Bronchial epithelial cell (primary cell): Measurements from ENCODE around the gene NTM. TPM values are rescaled to one million over a fixed set of nuclear protein-coding genes. Genes with fewer than 3 reads are reported as not detected.

ENCODE experiments used
- DNase-seq: peaks from one replicate; pipeline ENCODE4 v3.0.0-alpha.2; 2010; ENCODE audit warnings: low read depth
- FAIRE-seq: peaks from 2 replicates; lab custom pipeline; 2011; peaks lifted over from hg19 to GRCh38; lab: Jason Lieb, UNC
- H3K27me3 ChIP-seq: 2 replicates; pipeline ENCODE4 v1.5.1; 2011; ENCODE audit warnings: low read length; ENCODE audit not compliant: control insufficient read depth, insufficient read depth
- H3K36me3 ChIP-seq: 2 replicates; pipeline ENCODE4 v1.5.1; 2011; ENCODE audit warnings: low read length; ENCODE audit not compliant: control insufficient read depth, insufficient read depth
- H3K4me3 ChIP-seq: 2 replicates; pipeline ENCODE4 v1.5.1; 2011; ENCODE audit warnings: mild to moderate bottlenecking, low read depth, low read length, control low read depth
- total RNA-seq: library from RNA; depleted of rRNA; stranded (reverse); fragments of >200 nt; gene quantifications from 2 replicates; pipeline ENCODE4 v1.2.1, GENCODE V29; 2014
- TF ChIP-seq, protein P1 (sequence below): IDR thresholded peaks from 2 replicates; pipeline ENCODE4 v1.5.1; 2011; ENCODE audit warnings: mild to moderate bottlenecking, moderate library complexity, low read length, control low read depth, inconsistent platforms; ENCODE audit not compliant: insufficient read depth, severe bottlenecking

The NTM gene
- total RNA-seq, 1 donor from 2014 or later: 4.2 TPM

DNA sequence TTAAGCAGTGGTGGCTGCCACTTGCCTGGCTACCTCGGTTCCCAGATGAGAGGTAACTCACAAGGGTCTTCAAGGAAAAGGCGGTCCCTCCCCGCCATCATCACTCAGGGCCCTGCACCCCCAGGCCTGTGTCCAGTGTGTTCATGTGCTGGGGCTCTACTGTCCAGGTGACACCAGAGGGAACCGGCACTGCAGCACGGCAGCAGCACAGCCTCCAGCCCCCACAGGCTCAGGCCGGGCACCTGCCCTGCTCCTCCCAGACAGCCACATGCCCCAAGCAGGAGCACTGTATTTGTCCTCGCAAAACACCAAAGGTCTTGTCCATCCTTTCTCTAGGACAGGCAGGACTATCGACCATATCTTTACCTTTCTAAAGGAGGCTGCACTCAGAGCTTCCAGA lies 982.1 kb downstream of the NTM start:
- H3K36me3 ChIP-seq: no peaks in the 10 kb centered on the region
- DNase-seq (no peak), FAIRE-seq (no peak)
- TF ChIP-seq, protein P1, sequence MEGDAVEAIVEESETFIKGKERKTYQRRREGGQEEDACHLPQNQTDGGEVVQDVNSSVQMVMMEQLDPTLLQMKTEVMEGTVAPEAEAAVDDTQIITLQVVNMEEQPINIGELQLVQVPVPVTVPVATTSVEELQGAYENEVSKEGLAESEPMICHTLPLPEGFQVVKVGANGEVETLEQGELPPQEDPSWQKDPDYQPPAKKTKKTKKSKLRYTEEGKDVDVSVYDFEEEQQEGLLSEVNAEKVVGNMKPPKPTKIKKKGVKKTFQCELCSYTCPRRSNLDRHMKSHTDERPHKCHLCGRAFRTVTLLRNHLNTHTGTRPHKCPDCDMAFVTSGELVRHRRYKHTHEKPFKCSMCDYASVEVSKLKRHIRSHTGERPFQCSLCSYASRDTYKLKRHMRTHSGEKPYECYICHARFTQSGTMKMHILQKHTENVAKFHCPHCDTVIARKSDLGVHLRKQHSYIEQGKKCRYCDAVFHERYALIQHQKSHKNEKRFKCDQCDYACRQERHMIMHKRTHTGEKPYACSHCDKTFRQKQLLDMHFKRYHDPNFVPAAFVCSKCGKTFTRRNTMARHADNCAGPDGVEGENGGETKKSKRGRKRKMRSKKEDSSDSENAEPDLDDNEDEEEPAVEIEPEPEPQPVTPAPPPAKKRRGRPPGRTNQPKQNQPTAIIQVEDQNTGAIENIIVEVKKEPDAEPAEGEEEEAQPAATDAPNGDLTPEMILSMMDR: no peak
- no peak overlapping the region for H3K4me3 ChIP-seq
- H3K27me3 ChIP-seq: no peaks in the 10 kb centered on the region

DNA sequence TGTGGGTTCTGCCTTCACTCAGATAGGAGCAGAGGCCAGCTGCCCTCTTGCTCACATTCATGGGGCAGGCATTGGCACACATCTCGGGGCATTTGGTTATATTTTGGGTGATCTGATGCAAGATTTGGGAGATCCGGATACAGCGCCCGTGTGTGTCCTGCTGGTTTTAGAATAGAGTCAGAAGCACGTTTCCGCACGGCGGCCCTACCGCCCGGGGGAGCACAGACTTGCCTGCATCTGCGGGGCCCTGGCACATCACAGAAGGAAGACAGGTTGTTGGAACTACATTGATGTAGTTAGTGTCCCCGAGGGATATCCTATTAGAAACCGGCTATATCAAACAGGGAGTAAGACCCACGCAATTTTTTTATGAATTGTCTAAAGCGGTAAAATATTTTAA lies 982.8 kb downstream of the NTM start:
- Histone ChIP-seq H3K4me3 (no peak overlapping the region), H3K36me3 (no peaks in the 10 kb centered on the region), H3K27me3 (no peaks in the 10 kb centered on the region)
- no peak for FAIRE-seq
- no peak for DNase-seq
- TF ChIP-seq, protein P1: no peak

DNA sequence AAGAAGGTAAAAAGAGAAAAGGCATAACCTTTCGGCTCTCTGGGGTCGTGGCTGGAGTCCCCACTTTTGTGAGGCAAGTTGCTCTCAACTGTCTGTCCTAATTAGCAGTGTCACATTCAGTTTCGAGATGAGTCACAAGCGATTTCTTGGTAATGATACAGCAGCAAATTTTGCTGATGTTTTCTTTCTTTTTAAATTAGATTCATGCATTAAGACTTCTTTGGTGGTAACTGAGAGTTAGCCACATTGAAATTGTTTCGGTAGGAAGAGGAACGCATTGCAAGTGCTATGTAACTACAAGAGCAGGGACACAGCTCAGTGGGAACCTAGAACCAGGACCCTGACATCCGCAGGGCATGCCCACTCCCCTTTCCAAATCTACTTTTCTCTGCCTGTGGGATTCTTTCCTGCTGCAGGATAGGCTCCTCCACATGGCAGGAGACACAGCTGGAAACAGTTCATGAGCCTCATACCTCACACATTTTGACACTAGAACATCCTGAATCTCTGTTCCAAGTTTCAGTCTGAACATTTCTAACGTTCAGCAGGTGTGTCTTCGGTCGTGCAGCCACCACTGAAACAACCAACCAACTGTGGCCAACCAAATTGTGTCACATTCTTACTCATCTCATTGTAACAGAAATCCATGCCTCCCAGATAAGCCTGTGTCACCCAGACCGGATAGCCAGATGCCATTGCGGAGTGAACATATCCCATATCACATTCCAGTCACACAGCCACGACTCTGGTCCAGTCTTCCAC lies 987.6 kb downstream of the NTM start:
- no peak for FAIRE-seq
- Histone ChIP-seq H3K36me3 (no peaks in the 10 kb centered on the region), H3K27me3 (no peaks in the 10 kb centered on the region), H3K4me3 (no peak overlapping the region)
- DNase-seq: no peak
- TF ChIP-seq, protein P1: no peak

DNA sequence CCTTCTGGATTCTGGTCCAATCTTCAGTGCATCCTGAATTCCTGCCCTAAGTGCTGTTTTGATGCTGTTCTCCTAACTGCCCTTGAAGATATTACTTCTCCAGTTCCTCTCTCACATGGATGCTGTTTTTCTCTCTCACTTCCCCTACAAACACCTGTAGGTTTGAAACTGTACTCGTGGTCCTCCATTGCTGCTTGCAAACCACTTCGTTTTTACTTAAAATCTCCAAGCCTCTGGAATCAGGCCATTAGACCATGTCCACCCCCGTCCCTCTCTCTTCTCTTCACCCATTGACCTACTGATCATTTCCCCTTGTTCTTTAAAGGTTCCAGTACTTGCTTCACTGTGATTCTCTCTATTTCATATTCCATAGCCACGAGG lies 988.1 kb downstream of the NTM start:
- H3K4me3 ChIP-seq: no peak overlapping the region
- DNase-seq: no peak
- no peaks in the 10 kb centered on the region for H3K36me3 ChIP-seq
- H3K27me3 ChIP-seq: no peaks in the 10 kb centered on the region
- no peak for FAIRE-seq
- TF ChIP-seq, protein P1: no peak

DNA sequence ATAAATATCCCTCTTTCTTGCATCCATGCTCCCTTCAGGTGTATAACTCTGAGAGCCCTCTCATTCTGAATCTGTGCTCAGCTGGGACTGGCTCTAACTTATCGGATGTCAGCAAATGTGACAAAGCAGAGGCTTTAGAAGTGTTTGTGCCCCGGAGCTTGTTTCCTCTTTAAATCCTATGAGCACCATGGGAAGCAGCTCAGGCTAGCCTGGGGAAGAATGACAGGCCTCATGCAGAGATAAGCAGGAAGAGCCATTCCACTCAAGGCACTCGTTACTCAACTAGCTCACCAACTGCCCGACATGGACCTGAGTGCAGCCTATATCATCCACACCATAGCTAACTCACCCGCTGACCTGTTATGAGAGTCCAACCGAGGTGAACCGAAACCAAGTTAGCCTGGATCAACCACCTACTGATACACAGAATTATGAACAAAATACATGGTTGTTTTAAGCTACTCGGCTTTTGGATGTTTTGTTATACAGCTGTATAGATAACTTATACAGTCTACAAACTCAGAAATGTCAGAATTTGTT lies 990.7 kb downstream of the NTM start:
- no peak for FAIRE-seq
- Histone ChIP-seq H3K27me3 (no peaks in the 10 kb centered on the region), H3K36me3 (no peaks in the 10 kb centered on the region)

More for the DNA sequence above, 990.7 kb downstream of the NTM start:
- TF ChIP-seq, protein P1: no peak
- no peak overlapping the region for H3K4me3 ChIP-seq
- no peak for DNase-seq
